ENCODE results near the gene KCNK15. TPM values are rescaled to one million over a fixed set of nuclear protein-coding genes. Genes with fewer than 3 reads are reported as not detected.

KCNK15 gene
- total RNA-seq, 1 donor from 2014 or later, result 1.5 TPM

- no peaks in the 10 kb centered on the region for H3K27me3 ChIP-seq
- TF ChIP-seq POLR2A (IDR thresholded peaks at IDR 0.05), result no peak
- no peak for TF ChIP-seq POLR2AphosphoS5 (IDR thresholded peaks at IDR 0.05; ENCODE audit: insufficient read depth in 1 of 2, low read depth in 1 of 2)
- TF ChIP-seq CTCF (IDR thresholded peaks at IDR 0.05), result no peak
- no peak for DNase-seq (ENCODE audit: extremely low spot score in 2 of 2)
- peaks cover 24% of the 10 kb centered on the region for H3K4me1 ChIP-seq
- intact Hi-C loops (cut with DNase I), result no loop called here
- no peak overlapping the region for H3K27ac ChIP-seq
- no peaks in the 10 kb centered on the region for H3K9me3 ChIP-seq
- H3K4me3 ChIP-seq, result no peak overlapping the region
- no peaks in the 10 kb centered on the region for H3K36me3 ChIP-seq
Measured at GRCh38 chr20:44709380-44709779, 36.3 kb upstream of the KCNK15 start.

GRCh38 chr20:44709797-44710196 lies 35.9 kb upstream of the KCNK15 start:
- Histone ChIP-seq H3K27me3 (no peaks in the 10 kb centered on the region), H3K9me3 (no peaks in the 10 kb centered on the region), H3K27ac (no peak overlapping the region), H3K36me3 (no peaks in the 10 kb centered on the region), H3K4me3 (no peak overlapping the region), H3K4me1 (peaks cover 24% of the 10 kb centered on the region)
- TF ChIP-seq POLR2A (IDR thresholded peaks at IDR 0.05) (no peak), CTCF (IDR thresholded peaks at IDR 0.05) (no peak), POLR2AphosphoS5 (IDR thresholded peaks at IDR 0.05; ENCODE audit: insufficient read depth in 1 of 2, low read depth in 1 of 2) (no peak)
- intact Hi-C loops (cut with DNase I), result no loop called here
- DNase-seq (ENCODE audit: extremely low spot score in 2 of 2), result no peak

GRCh38 chr20:44711237-44711636 lies 34.4 kb upstream of the KCNK15 start:
- Histone ChIP-seq H3K36me3 (no peaks in the 10 kb centered on the region), H3K4me1 (peaks cover 36% of the 10 kb centered on the region), H3K9me3 (no peaks in the 10 kb centered on the region), H3K27ac (peak overlapping the region; percentile 38), H3K27me3 (no peaks in the 10 kb centered on the region), H3K4me3 (no peak overlapping the region)
- no peak for DNase-seq (ENCODE audit: extremely low spot score in 2 of 2)
- TF ChIP-seq POLR2AphosphoS5 (IDR thresholded peaks at IDR 0.05; ENCODE audit: insufficient read depth in 1 of 2, low read depth in 1 of 2) (no peak), POLR2A (IDR thresholded peaks at IDR 0.05) (no peak), CTCF (IDR thresholded peaks at IDR 0.05) (no peak)
- intact Hi-C loops (cut with DNase I), result no loop called here

DNA sequence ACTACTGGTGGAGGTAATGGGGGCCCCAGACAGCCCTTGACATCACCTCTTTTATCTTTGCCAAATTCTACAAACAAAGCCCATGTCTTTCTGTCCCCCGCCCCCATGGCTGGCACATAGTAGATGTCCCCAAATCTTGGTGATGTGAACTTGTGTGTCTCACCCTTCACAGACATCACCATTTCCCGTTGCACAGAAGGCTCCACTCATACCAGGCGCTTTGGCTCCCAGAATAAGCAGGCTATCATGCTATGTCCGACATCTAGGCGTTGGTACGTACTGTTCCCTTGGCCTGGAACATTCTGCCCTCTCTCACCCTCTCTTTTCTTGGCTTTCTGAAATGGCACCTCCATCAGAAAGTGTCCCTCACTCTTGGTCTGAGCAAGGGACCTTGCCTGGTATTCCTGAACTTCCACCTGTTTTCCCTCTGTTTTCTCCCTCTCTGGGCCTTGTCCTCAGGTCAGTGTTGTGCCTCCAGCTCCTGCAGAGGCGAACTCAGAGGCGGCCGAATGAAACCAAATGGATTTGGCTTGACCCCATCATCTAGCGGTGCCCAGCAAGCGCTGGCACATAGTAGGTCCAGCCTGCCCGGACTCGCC lies 31.5 kb upstream of the KCNK15 start:
- DNase-seq (ENCODE audit: extremely low spot score in 2 of 2), result no peak
- Histone ChIP-seq H3K27me3 (no peaks in the 10 kb centered on the region), H3K4me1 (peaks cover 57% of the 10 kb centered on the region), H3K9me3 (no peaks in the 10 kb centered on the region), H3K27ac (peak overlapping the region; percentile 92), H3K4me3 (peak overlapping the region in 1 of 2 donors; percentile 29), H3K36me3 (no peaks in the 10 kb centered on the region)
- TF ChIP-seq CTCF (IDR thresholded peaks at IDR 0.05), result no peak
- intact Hi-C loops (cut with DNase I), result no loop called here

DNA sequence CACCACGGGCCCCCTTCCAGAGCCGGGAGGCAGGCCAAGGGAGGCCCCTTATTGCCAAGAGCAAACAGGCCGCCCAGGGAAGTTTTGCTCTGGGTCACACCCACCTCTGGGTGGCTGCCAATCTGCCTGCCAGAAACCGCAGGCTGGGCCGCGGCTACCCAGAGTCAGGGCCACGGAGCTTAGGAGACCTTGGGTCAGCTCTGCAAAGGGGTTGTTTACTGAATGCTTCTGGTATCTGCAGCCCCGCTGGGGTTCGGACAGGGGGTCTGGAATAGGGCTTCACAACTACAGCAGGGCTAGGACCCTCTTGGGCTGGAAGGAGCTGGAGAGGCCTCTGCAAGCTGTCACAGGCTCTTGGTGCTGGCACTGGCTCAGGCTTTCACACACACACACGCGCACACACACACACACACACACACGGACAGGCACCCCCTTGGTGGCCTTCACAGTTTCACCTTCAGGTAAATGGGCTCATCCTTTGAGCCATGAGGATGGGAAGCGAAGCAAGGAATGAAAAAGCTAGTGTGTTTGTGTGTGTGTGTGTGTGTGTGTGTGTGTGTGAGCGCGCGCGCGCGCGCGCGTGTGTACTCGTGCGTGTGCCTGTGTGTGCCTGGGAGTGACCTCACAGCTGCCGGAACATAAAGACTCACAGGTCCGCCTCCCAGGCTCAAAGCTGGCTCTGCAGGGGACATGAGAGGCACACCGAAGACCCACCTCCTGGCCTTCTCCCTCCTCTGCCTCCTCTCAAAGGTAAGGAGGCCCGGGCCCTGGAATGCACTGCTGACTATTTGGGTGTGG lies 30.8 kb upstream of the KCNK15 start, which contains the start of gene CCN5:
Gene CCN5 (plus strand): TSS at position 669 of the 798 bp plus-strand sequence. CDS start 22 bp downstream, at position 691.
- Histone ChIP-seq H3K4me3 (peak within 1 kb of the TSS; percentile 29 to 38), H3K9me3 (no peaks in the 10 kb centered on the region), H3K27me3 (no peaks in the 10 kb centered on the region), H3K27ac (peak within 1 kb of the TSS; percentile 92), H3K4me1 (peaks cover 63% of the 10 kb centered on the region), H3K36me3 (no peaks in the 10 kb centered on the region)
- DNase-seq (ENCODE audit: extremely low spot score in 2 of 2), result no peak
- TF ChIP-seq POLR2AphosphoS5 (IDR thresholded peaks at IDR 0.05; ENCODE audit: insufficient read depth in 1 of 2, low read depth in 1 of 2), result peak in 1 of 2 donors; percentile 76
- TF ChIP-seq POLR2A (IDR thresholded peaks at IDR 0.05), result no peak
- no peak for TF ChIP-seq CTCF (IDR thresholded peaks at IDR 0.05)
- intact Hi-C loops (cut with DNase I), result no loop called here

Data from vagina (tissue), 2 donors.